SU-DHL-6 (cell line): ENCODE results near the gene BNC2.

Experiments used
- H2AFZ ChIP-seq: fragments of 200-600 bp; sonication (generic); 2 replicates; pipeline ENCODE4 v1.6.1; 2014; ENCODE audit warnings: low read depth, mild to moderate bottlenecking, moderate library complexity, mixed read lengths, antibody characterized with exemption, low read length; ENCODE audit not compliant: severe bottlenecking
- H3F3A ChIP-seq: fragments of 200-600 bp; shearing (Covaris generic); 2 replicates; pipeline ENCODE4 v1.6.0; 2016; ENCODE audit warnings: antibody characterized with exemption, mild to moderate bottlenecking; ENCODE audit not compliant: insufficient read depth
- H3K27ac ChIP-seq: fragments of 200-600 bp; sonication (generic); 2 replicates; pipeline ENCODE4 v1.5.1; 2016; ENCODE audit warnings: low read depth, mild to moderate bottlenecking, low read length, moderate library complexity, mixed read lengths
- H3K27me3 ChIP-seq: fragments of 200-600 bp; sonication (generic), shearing (Covaris generic); 2 replicates; pipeline ENCODE4 v1.6.0; 2014; ENCODE audit warnings: mild to moderate bottlenecking, low read length
- H3K36me3 ChIP-seq: fragments of 200-600 bp; sonication (generic); 2 replicates; pipeline ENCODE4 v1.6.1; 2014; ENCODE audit warnings: mild to moderate bottlenecking, low read length, mixed read lengths
- H3K4me2 ChIP-seq: fragments of 300-600, 200-600 bp; shearing (Covaris generic), sonication (generic); 2 replicates; pipeline ENCODE4 v1.6.0; 2014; ENCODE audit warnings: low read length, low read depth, mild to moderate bottlenecking; ENCODE audit not compliant: poor library complexity, severe bottlenecking
- H3K4me3 ChIP-seq: fragments of 200-600 bp; sonication (generic); 2 replicates; pipeline ENCODE4 v1.5.1; 2014; ENCODE audit warnings: antibody characterized with exemption, low read length, mild to moderate bottlenecking, mixed read lengths; ENCODE audit not compliant: insufficient read depth, poor library complexity, severe bottlenecking
- H3K79me2 ChIP-seq: fragments of 200-600 bp; sonication (generic); 2 replicates; pipeline ENCODE4 v1.6.1; 2014; ENCODE audit warnings: mild to moderate bottlenecking, low read length, moderate library complexity; ENCODE audit not compliant: insufficient read depth
- H3K9ac ChIP-seq: fragments of 200-600 bp; sonication (generic); 2 replicates; pipeline ENCODE4 v1.7.0; 2014; ENCODE audit warnings: mild to moderate bottlenecking, low read length
- H3K9me2 ChIP-seq: fragments of 200-600 bp; sonication (generic); replicated peaks from 2 replicates; pipeline ENCODE4 v1.6.1; 2014; ENCODE audit warnings: low read length; ENCODE audit not compliant: insufficient read depth
- H3K9me3 ChIP-seq: fragments of 200-600 bp; sonication (generic); 2 replicates; pipeline ENCODE4 v1.6.1; 2014; ENCODE audit warnings: low read length, mixed read lengths; ENCODE audit not compliant: insufficient read depth
- H4K20me1 ChIP-seq: fragments of 200-600 bp; sonication (generic); 2 replicates; pipeline ENCODE4 v1.6.1; 2014; ENCODE audit warnings: low read depth, mild to moderate bottlenecking, antibody characterized with exemption, low read length, moderate library complexity, mixed read lengths
- CTCF ChIP-seq: fragments of 200-600 bp; sonication (generic); IDR thresholded peaks from one replicate; pipeline ENCODE4 v1.5.1; 2017; ENCODE audit warnings: antibody characterized with exemption, mild to moderate bottlenecking, low read length, moderate library complexity; ENCODE audit not compliant: insufficient read depth, poor library complexity, severe bottlenecking
- EZH2phosphoT487 ChIP-seq: fragments of 200-600 bp; sonication (generic), shearing (Covaris generic); conservative IDR thresholded peaks from 2 replicates; pipeline ENCODE4 v1.6.1; 2018; ENCODE audit warnings: mild to moderate bottlenecking, antibody characterized with exemption, low read length, moderate library complexity, mixed read lengths

Gene BNC2

GRCh38 chr9:16656432-16657169 lies 213.9 kb downstream of the BNC2 start:
- Histone ChIP-seq H3K4me2 (no peak overlapping the region), H3K27me3 (no peaks in the 10 kb centered on the region)

DNA sequence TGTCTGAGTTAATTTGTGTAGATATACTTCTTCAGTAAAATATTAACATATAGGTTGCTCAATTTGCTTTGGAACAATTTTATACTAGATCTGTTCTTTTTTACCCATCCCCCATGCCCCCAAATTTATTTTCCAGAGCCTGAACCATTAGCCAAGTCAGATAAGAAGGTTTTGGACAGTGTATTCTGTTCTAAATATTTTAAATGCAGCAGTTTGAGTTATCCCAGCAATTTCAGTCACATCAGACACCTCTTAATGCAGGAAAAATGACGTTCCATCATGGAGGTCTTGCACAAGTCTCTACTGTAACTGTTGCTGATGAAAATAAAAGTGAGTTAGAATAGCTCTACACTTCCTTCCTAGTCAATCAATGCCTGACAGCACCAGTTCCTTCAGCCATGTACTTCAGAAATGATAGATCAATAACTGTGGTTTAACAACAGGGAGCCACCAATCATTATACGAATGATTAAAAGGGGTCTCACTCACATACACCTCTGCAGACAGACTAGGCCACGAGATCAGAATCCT lies 215.8 kb downstream of the BNC2 start:
- Histone ChIP-seq H3K9me2 (no peaks in the 10 kb centered on the region), H3K4me2 (no peak overlapping the region), H3K9ac (no peak overlapping the region), H3K79me2 (no peaks in the 10 kb centered on the region), H3K27ac (no peak overlapping the region), H3K27me3 (no peaks in the 10 kb centered on the region), H4K20me1 (no peaks in the 10 kb centered on the region), H2AFZ (no peak overlapping the region), H3K36me3 (no peaks in the 10 kb centered on the region), H3K4me3 (no peak overlapping the region), H3F3A (no peaks in the 10 kb centered on the region), H3K9me3 (no peaks in the 10 kb centered on the region)
- no peak for TF ChIP-seq CTCF
- no peak for TF ChIP-seq EZH2phosphoT487

More at GRCh38 chr9:16656432-16657169, 213.9 kb downstream of the BNC2 start:
- Histone ChIP-seq H3K36me3 (no peaks in the 10 kb centered on the region), H3K4me3 (no peak overlapping the region), H3F3A (no peaks in the 10 kb centered on the region), H3K9ac (no peak overlapping the region), H3K27ac (no peak overlapping the region), H3K9me2 (no peaks in the 10 kb centered on the region), H2AFZ (no peak overlapping the region), H4K20me1 (no peaks in the 10 kb centered on the region), H3K9me3 (no peaks in the 10 kb centered on the region), H3K79me2 (no peaks in the 10 kb centered on the region)
- TF ChIP-seq CTCF, result no peak
- TF ChIP-seq EZH2phosphoT487, result no peak

DNA sequence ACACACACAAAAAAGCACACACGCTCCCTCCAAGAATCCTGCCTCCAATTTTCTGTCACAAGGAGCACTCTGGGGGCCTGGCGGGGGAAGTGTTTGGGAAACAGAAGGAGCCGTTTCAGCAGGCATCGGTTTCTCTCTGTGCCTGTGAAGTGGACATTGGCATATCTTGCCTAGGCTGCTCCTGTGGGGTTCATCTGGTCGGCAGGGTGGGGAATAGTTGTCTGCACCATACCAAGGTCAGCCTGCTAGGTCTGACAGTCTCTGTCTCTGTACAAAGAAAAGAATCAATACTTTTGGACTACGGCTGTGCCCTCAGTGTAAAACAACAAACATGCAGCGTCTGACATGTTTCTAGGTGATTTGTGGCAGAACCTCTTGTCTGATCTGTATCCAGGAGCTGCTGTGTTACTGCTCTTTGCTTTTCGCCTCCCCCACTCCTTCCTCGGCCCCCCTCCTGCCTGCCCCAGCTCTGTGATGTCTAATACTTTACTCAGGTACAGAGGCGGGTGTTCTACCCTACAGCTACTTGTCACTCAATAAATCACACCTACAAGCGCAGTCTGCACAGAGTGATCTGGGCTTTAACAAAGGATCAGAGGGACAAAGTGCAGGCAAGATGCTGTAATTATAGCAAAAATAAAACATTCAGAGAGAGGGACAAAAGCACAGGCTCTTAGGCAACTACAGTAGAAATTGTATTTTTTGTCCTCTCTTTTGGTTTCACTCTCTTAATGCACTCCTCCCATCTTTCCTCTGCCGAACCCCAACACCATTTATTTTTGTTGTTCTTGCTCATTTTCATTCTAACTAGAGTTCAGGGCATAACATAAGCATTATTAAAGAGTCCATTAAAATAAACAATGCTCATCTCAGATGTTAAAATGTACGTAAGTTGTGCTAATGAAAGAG lies 216.7 kb downstream of the BNC2 start:
- Histone ChIP-seq H4K20me1 (no peaks in the 10 kb centered on the region), H3K79me2 (no peaks in the 10 kb centered on the region), H3F3A (no peaks in the 10 kb centered on the region), H3K27ac (no peak overlapping the region), H3K27me3 (no peaks in the 10 kb centered on the region), H3K4me3 (no peak overlapping the region), H3K4me2 (no peak overlapping the region), H3K9me3 (no peaks in the 10 kb centered on the region), H2AFZ (no peak overlapping the region), H3K9ac (no peak overlapping the region), H3K9me2 (no peaks in the 10 kb centered on the region), H3K36me3 (no peaks in the 10 kb centered on the region)
- TF ChIP-seq CTCF (no peak), EZH2phosphoT487 (no peak)
